ENCODE data around the gene NR2F1-AS1.

Gene NR2F1-AS1

GRCh38 chr5:93589152-93589828 is 8.3 kb upstream of the NR2F1-AS1 start:
- DNase-seq (ENCODE audit: low spot score): no peak

GRCh38 chr5:93588352-93589151 is 7.5 kb upstream of the NR2F1-AS1 start:
- no peak for DNase-seq (ENCODE audit: low spot score)

- no peak for DNase-seq (ENCODE audit: low spot score)
Observed at GRCh38 chr5:93587597-93588351, 6.8 kb upstream of the NR2F1-AS1 start.

- no peak for DNase-seq (ENCODE audit: low spot score)
Observed at GRCh38 chr5:93586736-93587596, 5.9 kb upstream of the NR2F1-AS1 start.

- no peak for DNase-seq (ENCODE audit: low spot score)
Observed at GRCh38 chr5:93585767-93586385, 4.9 kb upstream of the NR2F1-AS1 start.

- DNase-seq (ENCODE audit: low spot score): no peak
Observed at GRCh38 chr5:93585041-93585766, 4.2 kb upstream of the NR2F1-AS1 start.

- DNase-seq (ENCODE audit: low spot score): no peak
Observed at GRCh38 chr5:93584596-93585040, 3.6 kb upstream of the NR2F1-AS1 start.

- DNase-seq (ENCODE audit: low spot score): peak; percentile 64
Observed at GRCh38 chr5:93583768-93584595, 3.0 kb upstream of the NR2F1-AS1 start.

- DNase-seq (ENCODE audit: low spot score): no peak
Observed at GRCh38 chr5:93583439-93583767, 2.4 kb upstream of the NR2F1-AS1 start.

GRCh38 chr5:93582677-93583438 is 1.8 kb upstream of the NR2F1-AS1 start, which contains the start of gene NR2F1:
TSS of gene NR2F1 (plus strand) at chr5:93583222. CDS start at chr5:93585024, 1,802 bp downstream.
- peak; percentile 82 for DNase-seq (ENCODE audit: low spot score)

GRCh38 chr5:93582167-93582462 is 1.1 kb upstream of the NR2F1-AS1 start:
- no peak for DNase-seq (ENCODE audit: low spot score)

GRCh38 chr5:93580063-93580926 is 724 bp downstream of the NR2F1-AS1 start:
- no peak for DNase-seq (ENCODE audit: low spot score)

GRCh38 chr5:93579692-93580062 is 1.3 kb downstream of the NR2F1-AS1 start:
- DNase-seq (ENCODE audit: low spot score): no peak

GRCh38 chr5:93578813-93579691 is 2.0 kb downstream of the NR2F1-AS1 start:
- no peak for DNase-seq (ENCODE audit: low spot score)

GRCh38 chr5:93577854-93578812 is 2.9 kb downstream of the NR2F1-AS1 start:
- DNase-seq (ENCODE audit: low spot score): no peak
